Activated CD4-positive, alpha-beta T cell treated with anti-CD3 and anti-CD28 coated beads for 36 hours (primary cell): ENCODE results near the gene TNC. TPM values are rescaled to one million over a fixed set of nuclear protein-coding genes. Genes with fewer than 3 reads are reported as not detected.

Experiments used
- ATAC-seq: fragments of 200-7000 bp; cut with Tn5 transposase; one replicate; pipeline ENCODE4 v1.10.0; 2021; ENCODE audit warnings: mild to moderate bottlenecking, moderate library complexity
- CTCF ChIA-PET: fragments of 350-600 bp; sonication (Branson Sonifier 250); formaldehyde crosslinking; loops from one replicate; lab custom pipeline; 2021; ENCODE audit warnings: antibody characterized with exemption; lab: Charles Lee
- POLR2A ChIA-PET: fragments of 350-600 bp; sonication (Branson Sonifier 250); formaldehyde crosslinking; loops from one replicate; lab custom pipeline; 2021; ENCODE audit warnings: antibody characterized with exemption, inconsistent platforms; lab: Charles Lee
- DNase-seq: peaks from one replicate; pipeline ENCODE4 v3.0.0-alpha.2; 2020
- H3K27ac Mint-ChIP-seq: one replicate; pipeline ENCODE4 v1.8.0; 2021; ENCODE audit warnings: mixed read lengths
- H3K27me3 Mint-ChIP-seq: one replicate; pipeline ENCODE4 v1.8.0; 2021; ENCODE audit warnings: mixed read lengths
- H3K36me3 Mint-ChIP-seq: one replicate; pipeline ENCODE4 v1.8.0; 2021; ENCODE audit warnings: low read depth, mixed read lengths
- H3K4me1 Mint-ChIP-seq: one replicate; pipeline ENCODE4 v1.8.0; 2021; ENCODE audit warnings: mixed read lengths
- H3K4me3 Mint-ChIP-seq: one replicate; pipeline ENCODE4 v1.8.0; 2021; ENCODE audit warnings: mild to moderate bottlenecking, moderate library complexity, mixed read lengths
- H3K9me3 Mint-ChIP-seq: one replicate; pipeline ENCODE4 v1.8.0; 2021; ENCODE audit warnings: low read depth, mixed read lengths
- intact Hi-C, 2 experiments: fragments of 100-400 bp; cut with DNase I in 1 of 2; cut with micrococcal nuclease in 1 of 2; formaldehyde crosslinking; loops; one replicate each; pipeline versions ENCODE4 v1.14.2 to v1.15.1; 2022 to 2024; cut with DNase I, micrococcal nuclease
- total RNA-seq, 2 experiments: library from RNA; stranded (reverse); gene quantifications; one replicate each; pipeline ENCODE4 v1.2.3, GENCODE V29; 2021

Gene TNC
- total RNA-seq, 2 experiments from 2014 or later: 0.11 to 0.90 TPM

DNA sequence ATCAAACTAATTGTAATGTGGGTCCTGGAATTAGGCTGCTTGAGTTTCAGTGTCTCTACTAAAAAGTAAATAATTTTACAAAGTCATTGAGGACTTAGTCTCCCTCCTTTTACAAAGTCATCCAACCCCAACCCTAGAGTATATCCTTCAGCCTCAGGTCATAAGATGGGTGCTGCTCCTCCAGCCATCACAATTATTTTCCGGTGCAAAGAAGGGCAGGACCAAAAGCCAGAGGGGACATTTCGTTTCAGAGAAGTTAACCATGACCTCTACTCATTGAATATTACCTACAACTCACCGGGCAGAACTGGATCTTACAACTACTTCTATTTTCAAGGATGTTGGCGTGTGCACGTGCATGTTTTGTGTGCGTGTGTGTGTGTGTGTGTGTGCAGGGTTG is 127.1 kb downstream of the TNC start:
- POLR2A ChIA-PET: interaction anchor here (0.6 to 2.3 kb wide), 2 partner anchors 62 to 73 kb away, joined by 3 to 33 read pairs; partner anchors contain the start of gene TNFSF8
- no peaks in the 10 kb centered on the region for H3K9me3 Mint-ChIP-seq
- ATAC-seq: no peak
- CTCF ChIA-PET: interaction anchor here (0.6 to 3.6 kb wide), 4 partner anchors 10 to 59 kb away, joined by 3 to 18 read pairs (median 8); no protein-coding TSS in a partner anchor
- H3K4me3 Mint-ChIP-seq: no peak overlapping the region
- no peaks in the 10 kb centered on the region for H3K36me3 Mint-ChIP-seq
- H3K27me3 Mint-ChIP-seq: no peaks in the 10 kb centered on the region
- peak overlapping the region; percentile 55 for H3K27ac Mint-ChIP-seq
- no peak for DNase-seq
- intact Hi-C loops: no loop called here
- H3K4me1 Mint-ChIP-seq: peaks cover 83% of the 10 kb centered on the region

DNA sequence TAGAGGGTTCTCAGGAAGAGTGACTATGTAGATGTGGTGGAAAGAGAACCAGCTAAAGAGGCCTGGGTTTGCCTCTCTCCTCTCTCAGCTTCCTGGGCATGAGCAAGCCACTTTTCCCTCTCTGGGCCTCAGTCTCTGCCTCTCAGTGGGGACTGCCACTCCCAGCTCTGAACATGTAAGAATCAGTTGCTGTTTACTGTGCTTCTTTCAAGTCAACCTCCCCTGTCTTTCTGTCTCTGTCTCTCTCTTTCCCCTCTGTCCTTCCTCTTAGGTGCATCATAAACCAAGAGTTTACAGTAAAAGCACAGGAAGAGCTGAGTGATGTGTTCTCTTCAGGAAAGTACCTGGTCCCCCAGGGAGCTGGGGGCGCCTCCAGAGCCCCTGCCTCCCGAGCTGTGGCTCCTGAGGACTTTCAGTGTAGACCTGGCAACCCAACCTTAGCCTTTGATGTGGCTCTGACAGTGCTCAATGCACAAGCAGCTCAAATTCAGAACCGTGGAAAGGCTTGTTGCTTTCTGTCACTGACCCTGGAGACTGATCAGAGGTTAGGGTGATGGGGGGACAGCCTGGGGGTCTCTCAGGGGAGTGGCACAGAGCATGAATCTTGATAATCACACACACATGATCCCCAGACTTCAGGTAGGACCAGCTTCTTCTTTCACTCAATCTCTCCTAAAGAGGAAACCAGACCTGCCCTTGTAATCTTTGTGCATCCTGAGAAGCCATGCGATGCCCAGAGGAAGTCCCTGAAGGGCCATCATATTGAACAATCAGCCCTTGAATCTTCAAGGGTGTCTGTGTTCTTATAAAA is 128.2 kb downstream of the TNC start:
- POLR2A ChIA-PET: interaction anchor here (0.7 to 2.3 kb wide), 22 partner anchors 8 to 309 kb away, joined by 3 to 51 read pairs (median 8); partner anchors contain the start of gene TNFSF8
- Mint-ChIP-seq H3K4me3 (peak overlapping the region; percentile 19), H3K27ac (peak overlapping the region; percentile 95), H3K9me3 (no peaks in the 10 kb centered on the region), H3K36me3 (no peaks in the 10 kb centered on the region), H3K4me1 (peaks cover 75% of the 10 kb centered on the region), H3K27me3 (no peaks in the 10 kb centered on the region)
- CTCF ChIA-PET: interaction anchor here (0.6 to 3.6 kb wide), 27 partner anchors 11 to 315 kb away, joined by 3 to 18 read pairs (median 4); partner anchors contain the start of gene TNFSF8
- DNase-seq: peak; percentile 85
- intact Hi-C loops: loop anchor here (1.0 kb wide), 13 partner anchors 10 to 304 kb away; partner anchors contain the start of gene TNFSF8 (in 2 of the 2)
- ATAC-seq: peak; percentile 87

DNA sequence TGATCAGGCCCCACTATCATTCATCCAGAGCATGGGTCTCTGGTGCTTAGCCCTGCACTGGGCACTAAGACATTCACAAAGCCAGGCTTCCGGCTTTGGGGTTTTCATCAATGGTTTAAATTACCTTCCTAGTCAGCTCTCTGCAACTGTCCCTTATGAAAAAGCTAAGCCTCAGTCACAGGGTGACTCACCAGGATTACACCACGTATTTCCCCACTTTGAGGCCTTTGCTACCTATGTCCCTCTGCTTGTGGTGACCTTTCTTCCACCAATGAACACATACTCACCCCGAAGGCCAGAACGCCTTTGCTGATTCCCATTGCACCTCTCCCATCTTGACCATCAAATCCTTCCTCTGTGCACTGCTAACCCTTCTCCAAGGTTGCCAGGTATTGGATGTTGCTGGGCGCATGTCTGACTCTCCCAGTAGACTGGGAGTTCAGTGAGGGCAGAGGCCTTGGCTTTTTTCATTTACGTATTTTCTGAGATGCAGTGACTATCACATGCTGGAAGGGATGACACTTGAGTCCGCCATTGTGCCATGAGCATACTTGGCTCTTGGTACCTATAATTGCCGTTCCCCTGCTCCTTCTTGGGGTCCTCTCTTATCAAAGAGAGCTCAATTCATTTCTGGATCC is 128.9 kb downstream of the TNC start:
- H3K9me3 Mint-ChIP-seq: no peaks in the 10 kb centered on the region
- H3K27me3 Mint-ChIP-seq: no peaks in the 10 kb centered on the region

DNA sequence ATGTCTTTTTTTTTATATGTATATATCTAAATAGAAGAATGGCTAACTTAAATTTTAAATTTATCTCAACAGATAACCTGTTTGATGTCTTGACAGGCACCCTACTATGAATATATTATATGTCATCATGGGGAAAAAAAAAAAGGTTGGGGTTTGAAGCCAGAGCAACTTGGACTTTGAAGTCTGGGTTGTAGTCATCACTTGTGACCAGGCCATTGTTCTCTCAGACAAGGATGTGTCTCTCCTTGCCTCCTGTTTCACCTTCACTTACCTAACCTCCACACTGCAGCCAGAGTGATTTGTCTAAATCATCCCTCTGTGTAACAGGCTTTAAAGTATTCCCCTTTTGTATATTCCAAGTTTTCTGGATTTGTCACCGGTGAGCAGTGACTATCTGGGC is 130.8 kb downstream of the TNC start:
- H3K4me3 Mint-ChIP-seq: no peak overlapping the region
- no peaks in the 10 kb centered on the region for H3K36me3 Mint-ChIP-seq
- ATAC-seq (no peak), DNase-seq (no peak)
- no peaks in the 10 kb centered on the region for H3K9me3 Mint-ChIP-seq
- peak overlapping the region; percentile 39 for H3K27ac Mint-ChIP-seq
- H3K4me1 Mint-ChIP-seq: peaks cover 53% of the 10 kb centered on the region
- intact Hi-C loops: no loop called here
- POLR2A ChIA-PET: no interaction called here
- H3K27me3 Mint-ChIP-seq: no peaks in the 10 kb centered on the region
- CTCF ChIA-PET: interaction anchor here (0.7 kb wide), 1 partner anchor 70 kb away, joined by 4 read pairs; no protein-coding TSS in a partner anchor

More for the DNA sequence above, 128.9 kb downstream of the TNC start:
- intact Hi-C loops: loop anchor here (1.0 kb wide), 13 partner anchors 11 to 303 kb away; partner anchors contain the start of gene TNFSF8 (in 2 of the 2)
- ChIA-PET POLR2A (interaction anchor here (0.7 to 2.3 kb wide), 21 partner anchors 9 to 308 kb away, joined by 3 to 51 read pairs (median 8); partner anchors contain the start of gene TNFSF8), CTCF (interaction anchor here (0.6 to 3.6 kb wide), 27 partner anchors 12 to 308 kb away, joined by 3 to 18 read pairs (median 4); partner anchors contain the start of gene TNFSF8)
- Mint-ChIP-seq H3K27ac (peak overlapping the region; percentile 95), H3K4me3 (peak overlapping the region; percentile 19), H3K36me3 (no peaks in the 10 kb centered on the region), H3K4me1 (peaks cover 68% of the 10 kb centered on the region)
- peak; percentile 64 for DNase-seq
- peak; percentile 63 for ATAC-seq

DNA sequence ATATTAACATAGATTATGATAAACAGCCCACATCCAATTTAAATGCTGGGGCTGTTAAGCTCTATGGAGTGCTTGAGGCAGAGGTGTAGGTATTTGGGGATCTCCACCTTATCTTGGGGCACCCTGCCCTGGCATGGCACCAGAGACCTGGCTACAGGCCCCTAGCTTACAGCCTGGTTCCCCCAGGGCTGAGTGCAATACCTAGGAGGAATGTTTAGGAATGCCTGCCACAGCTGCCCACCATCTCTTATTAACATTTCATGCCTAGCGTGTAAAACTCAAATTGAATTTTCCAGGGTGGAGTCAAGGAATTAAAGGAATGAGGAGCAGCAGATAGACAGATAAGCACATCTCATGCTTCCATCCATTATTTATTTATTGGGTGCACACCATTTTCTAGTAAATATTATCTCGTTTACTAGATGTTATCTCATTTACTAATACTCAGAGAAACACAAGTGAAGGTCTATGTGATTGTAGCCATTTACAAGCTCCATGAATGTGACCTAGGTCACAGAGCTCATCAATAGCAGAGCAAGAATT is 131.9 kb downstream of the TNC start:
- Mint-ChIP-seq H3K4me3 (no peak overlapping the region), H3K9me3 (no peaks in the 10 kb centered on the region), H3K27ac (no peak overlapping the region), H3K4me1 (peaks cover 42% of the 10 kb centered on the region), H3K36me3 (no peaks in the 10 kb centered on the region), H3K27me3 (no peaks in the 10 kb centered on the region)
- intact Hi-C loops: no loop called here
- no peak for DNase-seq
- ChIA-PET CTCF (interaction anchor here (1.0 to 1.6 kb wide), 2 partner anchors 17 to 225 kb away, joined by 3 read pairs; no protein-coding TSS in a partner anchor), POLR2A (no interaction called here)
- no peak for ATAC-seq

DNA sequence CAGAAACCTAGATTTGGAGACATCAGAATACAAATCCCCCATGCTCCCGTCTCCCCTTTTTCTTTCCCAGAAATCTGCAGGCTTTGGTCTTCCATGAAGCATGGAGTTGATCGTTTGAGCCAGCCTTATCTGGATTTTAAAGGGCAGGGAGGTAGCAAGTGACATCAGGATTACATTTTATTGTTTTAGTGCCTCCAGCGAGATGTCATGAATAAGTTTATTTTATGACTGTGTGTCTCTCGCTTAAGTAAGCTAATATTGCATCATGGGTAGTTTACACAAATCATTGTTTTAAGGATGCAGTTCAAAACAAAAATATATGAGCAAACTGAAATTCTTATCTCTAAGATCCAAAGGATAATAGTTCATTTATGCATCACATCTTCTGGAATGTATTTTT is 136.9 kb downstream of the TNC start:
- no peak for ATAC-seq

DNA sequence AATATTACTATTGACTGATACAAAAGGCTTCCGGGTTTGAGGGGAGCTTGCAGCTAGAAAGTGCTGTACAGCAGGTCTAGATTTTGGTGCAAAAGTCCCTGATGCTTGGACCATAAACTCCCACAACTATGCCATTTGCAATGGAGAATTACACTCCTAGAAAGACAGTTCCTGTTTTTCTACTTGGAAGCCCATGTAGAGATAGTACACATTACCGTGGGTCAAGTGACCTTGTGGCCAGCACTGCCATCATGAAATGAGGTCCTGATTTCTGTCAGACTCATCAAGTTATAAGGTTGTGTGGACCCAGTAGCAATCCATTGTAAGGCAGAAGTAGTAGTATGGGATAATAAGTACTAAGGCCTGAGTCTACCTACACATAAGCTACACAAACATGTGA is 144.7 kb downstream of the TNC start:
- ATAC-seq (no peak), DNase-seq (no peak)
- POLR2A ChIA-PET: no interaction called here
- H3K4me1 Mint-ChIP-seq: peaks cover 16% of the 10 kb centered on the region
- H3K4me3 Mint-ChIP-seq: no peak overlapping the region
- CTCF ChIA-PET: interaction anchor here (1.1 to 1.5 kb wide), 2 partner anchors 32 to 43 kb away, joined by 3 read pairs; no protein-coding TSS in a partner anchor
- intact Hi-C loops: no loop called here
- H3K36me3 Mint-ChIP-seq: no peaks in the 10 kb centered on the region
- H3K27ac Mint-ChIP-seq: no peak overlapping the region
- peaks cover 3% of the 10 kb centered on the region for H3K9me3 Mint-ChIP-seq
- H3K27me3 Mint-ChIP-seq: no peaks in the 10 kb centered on the region

More for the DNA sequence above, 136.9 kb downstream of the TNC start:
- CTCF ChIA-PET: interaction anchor here (0.9 to 2.6 kb wide), 4 partner anchors 10 to 300 kb away, joined by 3 to 12 read pairs (median 3); no protein-coding TSS in a partner anchor
- H3K27ac Mint-ChIP-seq: no peak overlapping the region
- no peaks in the 10 kb centered on the region for H3K27me3 Mint-ChIP-seq
- no peaks in the 10 kb centered on the region for H3K36me3 Mint-ChIP-seq
- no peak overlapping the region for H3K4me3 Mint-ChIP-seq
- no peak for DNase-seq
- no peaks in the 10 kb centered on the region for H3K9me3 Mint-ChIP-seq
- intact Hi-C loops: no loop called here
- no peaks in the 10 kb centered on the region for H3K4me1 Mint-ChIP-seq
- POLR2A ChIA-PET: interaction anchor here (0.6 kb wide), 1 partner anchor 11 kb away, joined by 4 read pairs; no protein-coding TSS in a partner anchor

DNA sequence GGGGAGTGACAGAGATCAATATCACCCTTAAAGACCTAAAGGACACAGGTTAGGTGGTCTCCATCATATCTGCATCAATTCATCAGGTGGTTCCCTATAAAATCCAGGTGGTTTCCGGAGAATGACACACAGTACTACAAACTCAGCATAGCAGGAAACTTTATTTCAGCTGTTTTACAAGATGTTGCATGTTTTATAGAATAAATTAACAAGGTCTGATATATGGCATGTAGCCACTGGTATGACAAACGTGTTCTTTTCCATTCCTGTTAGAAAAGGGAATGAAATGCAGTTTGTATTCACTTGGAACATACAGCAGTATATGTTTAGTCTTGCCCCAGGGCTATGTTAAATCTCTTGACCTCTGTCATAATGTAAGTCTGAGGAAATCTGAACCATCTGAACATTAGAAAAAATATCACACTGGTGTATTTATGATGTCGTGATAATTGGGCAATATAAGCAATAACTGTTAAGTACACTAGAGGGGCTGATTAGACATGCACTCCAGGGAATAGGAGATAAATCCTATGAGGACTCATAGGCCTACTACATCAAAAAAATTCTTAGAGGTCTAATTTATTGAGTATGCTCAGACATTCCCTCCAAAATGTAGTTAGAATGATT is 145.3 kb downstream of the TNC start:
- Mint-ChIP-seq H3K4me3 (no peak overlapping the region), H3K27ac (no peak overlapping the region), H3K36me3 (no peaks in the 10 kb centered on the region), H3K4me1 (peaks cover 21% of the 10 kb centered on the region), H3K9me3 (peaks cover 3% of the 10 kb centered on the region), H3K27me3 (no peaks in the 10 kb centered on the region)
- ATAC-seq: no peak
- DNase-seq: no peak
- POLR2A ChIA-PET: no interaction called here
- CTCF ChIA-PET: interaction anchor here (0.6 to 3.6 kb wide), 5 partner anchors 9 to 292 kb away, joined by 3 to 17 read pairs (median 3); no protein-coding TSS in a partner anchor
- intact Hi-C loops: no loop called here
